IMR-90 (cell line): ENCODE data around the gene MAP3K3. TPM values are rescaled to one million over a fixed set of nuclear protein-coding genes. Genes with fewer than 3 reads are reported as not detected.
A peak's percentile ranks its signal among the peaks of the same experiment; 100 is the strongest.

Experiments used
- ATAC-seq: fragments of 200-7000 bp; cut with Tn5 transposase; 2 replicates; pipeline ENCODE4 v1.9.1; 2020; ENCODE audit warnings: low read depth, mild to moderate bottlenecking, moderate library complexity
- BruUV-seq: library from RNA; stranded (reverse); fragments of 400-500 nt; replicated peaks from 2 replicates; lab custom pipeline; 2021; lab: Mats Ljungman, UMichigan
- CTCF ChIA-PET: fragments of 300-600 bp; formaldehyde crosslinking; extraction: SDS; loops from one replicate; lab custom pipeline; 2021; ENCODE audit warnings: antibody characterized with exemption; lab: Yijun Ruan, JAX
- POLR2A ChIA-PET: fragments of 300-600 bp; sonication (Branson Sonifier 250); formaldehyde crosslinking; loops from one replicate; lab custom pipeline; 2022; ENCODE audit warnings: antibody characterized with exemption; ENCODE audit not compliant: unreplicated experiment; lab: Charles Lee
- DNase-seq: peaks from one replicate; pipeline ENCODE4 v3.0.0; 2013
- H2AFZ ChIP-seq: replicated peaks from 2 replicates; pipeline ENCODE3; 2013; ENCODE audit warnings: low read length, mild to moderate bottlenecking; ENCODE audit not compliant: poor library complexity
- H2AK5ac ChIP-seq: 2 replicates; pipeline ENCODE4 v1.6.1; 2013; ENCODE audit warnings: low read depth, low read length, inconsistent platforms
- H2AK9ac ChIP-seq: replicated peaks from 2 replicates; pipeline ENCODE3; 2013; ENCODE audit warnings: mild to moderate bottlenecking, low read depth, low read length, moderate library complexity; ENCODE audit not compliant: poor library complexity
- H2BK120ac ChIP-seq: 2 replicates; pipeline ENCODE4 v1.6.1; 2013; ENCODE audit warnings: low read depth, low read length, inconsistent platforms
- H2BK15ac ChIP-seq: 3 replicates; pipeline ENCODE4 v1.6.1; 2013; ENCODE audit warnings: low read depth, low read length, inconsistent platforms
- H2BK20ac ChIP-seq: 2 replicates; pipeline ENCODE4 v1.6.1; 2013; ENCODE audit warnings: low read depth, mild to moderate bottlenecking, inconsistent platforms, low read length, moderate library complexity
- H2BK5ac ChIP-seq: 2 replicates; pipeline ENCODE4 v1.6.1; 2013; ENCODE audit warnings: mild to moderate bottlenecking, low read depth, low read length, inconsistent platforms; ENCODE audit not compliant: poor library complexity, severe bottlenecking
- H3K14ac ChIP-seq: replicated peaks from 2 replicates; pipeline ENCODE4 v1.6.1; 2013; ENCODE audit warnings: low read depth, low read length, inconsistent platforms
- H3K18ac ChIP-seq: 2 replicates; pipeline ENCODE4 v1.6.1; 2013; ENCODE audit warnings: low read depth, low read length, control low read depth
- H3K23ac ChIP-seq: 2 replicates; pipeline ENCODE4 v1.6.1; 2013; ENCODE audit warnings: low read depth, low read length, inconsistent platforms
- H3K27ac ChIP-seq: 2 replicates; pipeline ENCODE4 v1.5.1; 2013; ENCODE audit warnings: mild to moderate bottlenecking, control low read depth, low read length; ENCODE audit not compliant: insufficient read depth
- H3K27me3 ChIP-seq: 2 replicates; pipeline ENCODE4 v1.6.1; 2013; ENCODE audit warnings: low read length; ENCODE audit not compliant: control insufficient read depth, insufficient read depth
- H3K36me3 ChIP-seq: 2 replicates; pipeline ENCODE4 v1.6.1; 2013; ENCODE audit warnings: low read length, mixed read lengths; ENCODE audit not compliant: control insufficient read depth, insufficient read depth
- H3K4ac ChIP-seq: 2 replicates; pipeline ENCODE4 v1.6.1; 2013; ENCODE audit warnings: low read depth, low read length, inconsistent platforms
- H3K4me1 ChIP-seq: 2 replicates; pipeline ENCODE4 v1.6.1; 2013; ENCODE audit warnings: low read length, mixed read lengths; ENCODE audit not compliant: control insufficient read depth, insufficient read depth
- H3K4me2 ChIP-seq: 2 replicates; pipeline ENCODE4 v1.6.1; 2013; ENCODE audit warnings: low read depth, mild to moderate bottlenecking, control low read depth, low read length, moderate library complexity
- H3K4me3 ChIP-seq: 2 replicates; pipeline ENCODE4 v1.5.1; 2013; ENCODE audit warnings: low read depth, mild to moderate bottlenecking, control low read depth, low read length, moderate library complexity; ENCODE audit not compliant: insufficient read depth
- H3K56ac ChIP-seq: 2 replicates; pipeline ENCODE4 v1.6.1; 2013; ENCODE audit warnings: low read length, inconsistent platforms; ENCODE audit not compliant: insufficient read depth; ENCODE audit errors: extremely low read depth
- H3K79me1 ChIP-seq, 2 experiments: 2 replicates each; pipeline ENCODE4 v1.6.1; 2013; ENCODE audit warnings: low read length in 2 of 2, inconsistent platforms in 1 of 2, low read depth in 1 of 2
- H3K9ac ChIP-seq: 2 replicates; pipeline ENCODE4 v1.6.1; 2013; ENCODE audit warnings: low read depth, low read length, control low read depth
- H3K9me1 ChIP-seq: 2 replicates; pipeline ENCODE4 v1.6.1; 2013; ENCODE audit warnings: low read length, inconsistent platforms; ENCODE audit not compliant: insufficient read depth
- H3K9me3 ChIP-seq: 2 replicates; pipeline ENCODE4 v1.6.1; 2013; ENCODE audit warnings: low read length; ENCODE audit not compliant: control insufficient read depth, insufficient read depth
- H4K20me1 ChIP-seq: 2 replicates; pipeline ENCODE4 v1.6.1; 2013; ENCODE audit warnings: low read length, inconsistent platforms; ENCODE audit not compliant: insufficient read depth
- H4K5ac ChIP-seq: 2 replicates; pipeline ENCODE4 v1.6.1; 2013; ENCODE audit warnings: mild to moderate bottlenecking, low read depth, low read length, control low read depth
- H4K8ac ChIP-seq, 2 experiments: 2 replicates each; pipeline ENCODE4 v1.6.1; 2013; ENCODE audit warnings: low read depth in 2 of 2, low read length in 2 of 2, control low read depth in 1 of 2, inconsistent platforms in 1 of 2
- H4K91ac ChIP-seq: 2 replicates; pipeline ENCODE4 v1.6.1; 2013; ENCODE audit warnings: low read depth, low read length, inconsistent platforms; ENCODE audit not compliant: insufficient read depth
- BHLHE40 ChIP-seq: fragments of 150-350 bp; IDR thresholded peaks from 2 replicates; pipeline ENCODE4 v1.6.1; 2016; ENCODE audit warnings: mild to moderate bottlenecking, low read depth, low read length
- CEBPB ChIP-seq: IDR thresholded peaks from 2 replicates; pipeline ENCODE4 v1.6.1; 2012; ENCODE audit warnings: low read depth, low read length, improper control_type of control experiment
- CHD1 ChIP-seq: IDR thresholded peaks from 2 replicates; pipeline ENCODE4 v1.6.1; 2012; ENCODE audit warnings: low read depth, low read length, improper control_type of control experiment
- CTCF ChIP-seq: conservative IDR thresholded peaks from 2 replicates; pipeline ENCODE4 v1.5.1; 2012; ENCODE audit warnings: mild to moderate bottlenecking, low read depth, low read length, improper control_type of control experiment
- FOS ChIP-seq: fragments of 150-350 bp; IDR thresholded peaks from 2 replicates; pipeline ENCODE4 v1.6.1; 2016; ENCODE audit warnings: low read depth, low read length
- MAFK ChIP-seq: IDR thresholded peaks from 2 replicates; pipeline ENCODE4 v1.6.1; 2012; ENCODE audit warnings: low read depth, low read length, improper control_type of control experiment
- MXI1 ChIP-seq: IDR thresholded peaks from 2 replicates; pipeline ENCODE4 v1.6.1; 2012; ENCODE audit warnings: low read depth, mild to moderate bottlenecking, low read length, moderate library complexity, borderline replicate concordance
- POLR2A ChIP-seq: IDR thresholded peaks from 2 replicates; pipeline ENCODE4 v1.6.1; 2012; ENCODE audit warnings: mild to moderate bottlenecking, low read depth, low read length
- RAD21 ChIP-seq: IDR thresholded peaks from 2 replicates; pipeline ENCODE4 v1.6.1; 2012; ENCODE audit warnings: low read length, improper control_type of control experiment
- SMC3 ChIP-seq: fragments of 150-350 bp; IDR thresholded peaks from 2 replicates; pipeline ENCODE4 v1.6.1; 2016; ENCODE audit warnings: low read depth, mild to moderate bottlenecking, antibody characterized with exemption, low read length, moderate library complexity
- USF2 ChIP-seq: fragments of 150-350 bp; IDR thresholded peaks from 2 replicates; pipeline ENCODE4 v1.6.1; 2017; ENCODE audit warnings: mild to moderate bottlenecking, antibody characterized with exemption, low read length, low read depth
- WGBS, 2 experiments: methylation state at CpG; one replicate each; pipeline versions ENCODE4 v1.1.5 to v1.1.7; 2013; ENCODE audit warnings: missing lambda C conversion rate in 2 of 2; ENCODE audit not compliant: insufficient read length in 1 of 2; ENCODE audit errors: extremely low coverage in 2 of 2; 5-methylcytosine and 5-hydroxymethylcytosine counted together
- dilution Hi-C: fragments of 300-500 bp; cut with HindIII; formaldehyde crosslinking; loops from one replicate; pipeline ENCODE4 v1.14.3; 2018; ENCODE audit warnings: low sequenced_read_pairs; ENCODE audit not compliant: unreplicated experiment
- in situ Hi-C: fragments of 300-500 bp; cut with MboI; formaldehyde crosslinking; loops from 3 replicates; pipeline ENCODE4 v1.14.3; 2019; ENCODE audit warnings: low sequenced_read_pairs, inconsistent platforms, mixed read lengths
- intact Hi-C: fragments of 100-400 bp; cut with micrococcal nuclease; formaldehyde crosslinking; loops from 2 replicates; pipeline ENCODE4 v1.10.0; 2022
- polyA plus RNA-seq, 3 experiments: library from polyadenylated mRNA; depleted of rRNA; stranded (reverse); fragments of >200 nt; gene quantifications; 2 replicates each; pipeline ENCODE4 v1.2.3, GENCODE V29; 2012; ENCODE audit warnings: low replicate concordance in 1 of 3
- total RNA-seq: library from RNA; depleted of rRNA; stranded (reverse); fragments of >200 nt; gene quantifications from 2 replicates; pipeline ENCODE4 v1.2.3, GENCODE V29; 2012

The MAP3K3 gene
- total and polyA plus RNA-seq, 2 of the 4 experiments (the other 2 are of a cell fraction), result 19.1 to 25.6 TPM

GRCh38 chr17:63714550-63715277, 92.5 kb downstream of the MAP3K3 start:
- Histone ChIP-seq H3K27ac (no peak overlapping the region), H3K9me1 (peaks cover 15% of the 10 kb centered on the region; the same call in 1 of the 2 replicates), H4K5ac (no peak overlapping the region), H3K4me3 (no peak overlapping the region), H3K4ac (no peak overlapping the region), H2BK20ac (no peak overlapping the region), H4K91ac (no peak overlapping the region), H4K20me1 (no peaks in the 10 kb centered on the region; the same call in 1 of the 2 replicates), H2BK5ac (no peak overlapping the region), H2AK5ac (no peak overlapping the region; the same call in 1 of the 2 replicates), H2AK9ac (peak overlapping the region; percentile 20), H3K18ac (no peak overlapping the region), H2AFZ (peak overlapping the region; percentile 48), H3K9ac (no peak overlapping the region), H3K27me3 (no peaks in the 10 kb centered on the region), H3K9me3 (no peaks in the 10 kb centered on the region), H2BK120ac (no peak overlapping the region), H3K4me1 (peaks cover 2% of the 10 kb centered on the region; the same call in 1 of the 2 replicates), H4K8ac (no peak overlapping the region), H3K36me3 (peaks cover 22% of the 10 kb centered on the region), H3K23ac (no peak overlapping the region), H3K14ac (no peak overlapping the region; the same call in 1 of the 2 replicates), H3K56ac (no peak overlapping the region), H2BK15ac (no peak overlapping the region), H3K4me2 (no peak overlapping the region), H3K79me1 (peaks cover 0 to 7% of the 10 kb centered on the region in 2 experiments; a peak in 1 of 4 replicates)
- ChIA-PET CTCF (no interaction called here), POLR2A (no interaction called here)
- TF ChIP-seq BHLHE40 (0 out of 2 replicates have a peak, but pooled peaks have one; percentile 15), RAD21 (no peak), USF2 (peak; percentile 84), POLR2A (no peak), MAFK (no peak), CEBPB (peak; percentile 60), CHD1 (no peak), SMC3 (no peak), CTCF (no peak), FOS (no peak), MXI1 (peak; percentile 76)
- DNase-seq (peak; percentile 71), ATAC-seq (peak; percentile 78)
- intact Hi-C loops (no loop called here), dilution Hi-C loops (no loop called here), in situ Hi-C loops (no loop called here)
- WGBS, 2 experiments, result 78% methylated on average over 4 of the region's 10 CpGs; no CpG with 5 or more reads in 1 of the 2 experiments
- BruUV-seq, result no TSS peak
